ENCODE data around the gene PACRGL.
"Not testable (repeated sequence)": the region's sequence is repeated elsewhere in the genome, so short reads cannot be mapped to it uniquely, and the experiment has no call there.

PACRGL gene

GRCh38 chr4:20723463-20723862 lies 23.2 kb downstream of the PACRGL start:
- no peak for DNase-seq (ENCODE audit: low read depth)

- no peak for DNase-seq (ENCODE audit: low read depth)
Measured at GRCh38 chr4:20724915-20725314, 24.7 kb downstream of the PACRGL start.

- DNase-seq (ENCODE audit: low read depth) = no peak
Measured at GRCh38 chr4:20735931-20736330, 35.7 kb downstream of the PACRGL start.

- not testable (repeated sequence) for DNase-seq (ENCODE audit: low read depth)
Measured at GRCh38 chr4:20746000-20746399, 45.7 kb downstream of the PACRGL start.

- no peak for DNase-seq (ENCODE audit: low read depth)
Measured at GRCh38 chr4:20752641-20753040, 52.4 kb downstream of the PACRGL start.

GRCh38 chr4:20754036-20754435 lies 53.8 kb downstream of the PACRGL start:
- DNase-seq (ENCODE audit: low read depth) = no peak

GRCh38 chr4:20760053-20760452 lies 59.8 kb downstream of the PACRGL start:
- DNase-seq (ENCODE audit: low read depth) = no peak

GRCh38 chr4:20761382-20761781 lies 61.1 kb downstream of the PACRGL start:
- DNase-seq (ENCODE audit: low read depth) = no peak

- no peak for DNase-seq (ENCODE audit: low read depth)
Measured at GRCh38 chr4:20761826-20762225, 61.6 kb downstream of the PACRGL start.

- peak; percentile 19 for DNase-seq (ENCODE audit: low read depth)
Measured at GRCh38 chr4:20764366-20764992, 64.2 kb downstream of the PACRGL start.

- peak; percentile 28 for DNase-seq (ENCODE audit: low read depth)
Measured at GRCh38 chr4:20773144-20773997, 73.1 kb downstream of the PACRGL start.

- DNase-seq (ENCODE audit: low read depth) = no peak
Measured at GRCh38 chr4:20778896-20779295, 78.6 kb downstream of the PACRGL start.

GRCh38 chr4:20783134-20783533 lies 82.9 kb downstream of the PACRGL start:
- DNase-seq (ENCODE audit: low read depth) = not testable (repeated sequence)

- DNase-seq (ENCODE audit: low read depth) = no peak
Measured at GRCh38 chr4:20787940-20788665, 87.8 kb downstream of the PACRGL start.

Data from non-pigmented ciliary epithelial cell (primary cell).